Measurements from ENCODE around the gene FAM170B. TPM values are rescaled to one million over a fixed set of nuclear protein-coding genes. Genes with fewer than 3 reads are reported as not detected.

FAM170B gene
- total RNA-seq, 1 donor from 2014 or later = not detected

DNA sequence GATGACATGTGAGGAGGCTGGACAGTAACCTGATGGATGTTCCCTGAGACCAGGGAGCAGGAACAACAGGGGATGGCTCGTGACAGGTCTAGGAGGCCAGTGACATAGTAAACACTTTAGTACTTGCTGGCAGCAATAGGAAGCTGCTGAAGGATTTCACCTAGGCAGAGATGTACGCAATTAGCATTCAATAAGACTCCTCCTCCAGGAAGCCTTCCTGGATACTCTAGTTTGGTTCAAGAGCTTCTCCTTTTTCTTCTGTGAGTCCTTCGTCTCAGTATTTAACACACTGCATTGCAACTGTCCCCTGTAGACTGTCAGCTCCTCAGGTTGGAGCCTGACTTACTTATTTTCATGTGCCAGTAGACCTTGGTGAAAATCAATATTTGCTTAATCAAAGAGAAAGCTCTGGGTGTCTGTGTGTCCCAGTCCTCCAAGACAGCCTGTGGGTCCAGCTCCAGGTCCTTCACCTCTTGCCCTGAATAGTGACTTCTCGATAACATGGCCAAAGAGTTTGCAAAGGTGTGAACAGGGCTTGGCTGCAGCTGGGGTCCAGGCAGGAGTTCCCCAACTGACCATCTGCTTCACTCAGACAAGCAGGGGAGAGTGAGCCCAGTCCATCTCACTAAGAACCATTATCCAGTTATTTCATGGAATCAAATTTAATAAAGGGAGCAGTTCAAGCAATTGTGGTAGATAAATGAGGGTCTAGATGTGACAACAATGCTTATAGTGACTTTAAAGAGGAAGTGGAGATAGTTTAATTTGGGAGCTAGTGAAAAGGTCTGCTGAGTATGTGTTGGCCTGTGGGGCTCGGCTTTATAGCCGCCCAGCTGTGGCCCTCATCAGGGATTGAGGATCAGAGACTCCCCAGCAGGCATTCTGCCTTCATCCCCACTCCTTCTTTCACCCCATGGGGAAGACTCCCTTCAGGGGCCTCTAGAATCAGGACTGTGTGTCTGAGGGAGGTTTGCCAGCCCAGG is 45.0 kb upstream of the FAM170B start:
- DNase-seq = no peak
- Mint-ChIP-seq H3K27ac (ENCODE audit: unreplicated experiment) (no peak overlapping the region), H3K4me3 (ENCODE audit: unreplicated experiment) (no peak overlapping the region), H3K9me3 (ENCODE audit: unreplicated experiment) (peaks cover 5% of the 10 kb centered on the region), H3K27me3 (ENCODE audit: unreplicated experiment) (peaks cover 8% of the 10 kb centered on the region), H3K4me1 (ENCODE audit: low read depth, unreplicated experiment) (peaks cover 33% of the 10 kb centered on the region), H3K36me3 (ENCODE audit: unreplicated experiment) (no peaks in the 10 kb centered on the region)
- TF ChIP-seq, protein P1, sequence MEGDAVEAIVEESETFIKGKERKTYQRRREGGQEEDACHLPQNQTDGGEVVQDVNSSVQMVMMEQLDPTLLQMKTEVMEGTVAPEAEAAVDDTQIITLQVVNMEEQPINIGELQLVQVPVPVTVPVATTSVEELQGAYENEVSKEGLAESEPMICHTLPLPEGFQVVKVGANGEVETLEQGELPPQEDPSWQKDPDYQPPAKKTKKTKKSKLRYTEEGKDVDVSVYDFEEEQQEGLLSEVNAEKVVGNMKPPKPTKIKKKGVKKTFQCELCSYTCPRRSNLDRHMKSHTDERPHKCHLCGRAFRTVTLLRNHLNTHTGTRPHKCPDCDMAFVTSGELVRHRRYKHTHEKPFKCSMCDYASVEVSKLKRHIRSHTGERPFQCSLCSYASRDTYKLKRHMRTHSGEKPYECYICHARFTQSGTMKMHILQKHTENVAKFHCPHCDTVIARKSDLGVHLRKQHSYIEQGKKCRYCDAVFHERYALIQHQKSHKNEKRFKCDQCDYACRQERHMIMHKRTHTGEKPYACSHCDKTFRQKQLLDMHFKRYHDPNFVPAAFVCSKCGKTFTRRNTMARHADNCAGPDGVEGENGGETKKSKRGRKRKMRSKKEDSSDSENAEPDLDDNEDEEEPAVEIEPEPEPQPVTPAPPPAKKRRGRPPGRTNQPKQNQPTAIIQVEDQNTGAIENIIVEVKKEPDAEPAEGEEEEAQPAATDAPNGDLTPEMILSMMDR (IDR thresholded peaks at IDR 0.05; ENCODE audit: partially characterized antibody, unreplicated experiment) = no peak

DNA sequence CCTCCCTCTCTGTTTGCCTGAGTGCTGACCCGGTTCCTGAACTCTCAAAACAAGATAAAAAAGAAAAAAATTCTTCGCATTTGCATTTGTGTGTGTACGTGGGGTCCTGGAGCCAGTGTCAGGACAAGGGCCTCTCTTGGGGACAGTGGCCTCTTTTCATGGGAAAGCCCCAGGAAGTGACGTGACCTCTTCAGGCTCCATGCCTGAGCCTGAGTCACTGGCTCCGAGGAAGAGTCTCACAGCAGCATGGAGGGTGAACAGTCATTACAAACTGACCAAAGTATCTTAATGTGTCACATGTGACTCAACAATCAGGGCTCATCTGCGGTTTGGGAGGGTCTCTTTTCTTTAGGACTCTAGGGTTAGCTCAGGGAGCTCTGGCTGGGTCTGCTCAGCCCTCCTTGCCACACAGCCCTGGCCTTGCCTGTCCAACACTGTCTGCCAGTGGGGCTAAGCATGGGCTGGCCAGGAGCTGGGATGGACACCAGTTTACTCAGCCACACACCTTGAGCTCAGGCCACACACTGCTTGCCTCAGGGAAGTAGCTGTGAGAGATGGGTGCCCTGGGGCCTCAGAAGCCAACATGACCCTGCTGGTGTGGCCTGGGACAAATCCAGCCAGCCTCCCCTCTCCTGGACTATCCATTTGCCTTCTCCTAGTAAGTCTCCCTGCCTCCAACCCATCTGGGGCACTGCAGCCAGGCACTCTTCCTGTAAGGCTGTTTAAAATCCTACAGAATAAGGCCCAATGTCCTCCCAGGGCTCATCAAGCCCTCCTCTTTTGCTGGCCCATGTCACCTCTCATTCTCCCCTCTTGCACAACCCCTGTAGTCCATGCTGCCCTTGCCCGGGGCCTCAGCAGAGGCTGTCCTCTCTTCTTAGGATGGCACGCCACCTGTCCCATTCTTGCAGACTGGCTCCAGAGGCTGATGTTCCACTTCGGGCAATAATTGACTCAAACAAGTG is 43.9 kb upstream of the FAM170B start:
- Mint-ChIP-seq H3K27me3 (ENCODE audit: unreplicated experiment) (peaks cover 8% of the 10 kb centered on the region), H3K27ac (ENCODE audit: unreplicated experiment) (peak overlapping the region; percentile 84), H3K36me3 (ENCODE audit: unreplicated experiment) (no peaks in the 10 kb centered on the region), H3K9me3 (ENCODE audit: unreplicated experiment) (peaks cover 7% of the 10 kb centered on the region), H3K4me3 (ENCODE audit: unreplicated experiment) (peak overlapping the region; percentile 22), H3K4me1 (ENCODE audit: low read depth, unreplicated experiment) (peaks cover 36% of the 10 kb centered on the region)
- DNase-seq = no peak
- TF ChIP-seq, protein P1 (IDR thresholded peaks at IDR 0.05; ENCODE audit: partially characterized antibody, unreplicated experiment) = no peak

GRCh38 chr10:49176310-49177268 is 42.8 kb upstream of the FAM170B start:
- peaks cover 36% of the 10 kb centered on the region for H3K4me1 Mint-ChIP-seq (ENCODE audit: low read depth, unreplicated experiment)
- peaks cover 10% of the 10 kb centered on the region for H3K9me3 Mint-ChIP-seq (ENCODE audit: unreplicated experiment)
- peak overlapping the region; percentile 52 for H3K4me3 Mint-ChIP-seq (ENCODE audit: unreplicated experiment)
- H3K36me3 Mint-ChIP-seq (ENCODE audit: unreplicated experiment) = no peaks in the 10 kb centered on the region
- peaks cover 8% of the 10 kb centered on the region for H3K27me3 Mint-ChIP-seq (ENCODE audit: unreplicated experiment)
- TF ChIP-seq, protein P1 (IDR thresholded peaks at IDR 0.05; ENCODE audit: partially characterized antibody, unreplicated experiment) = no peak
- peak overlapping the region; percentile 91 for H3K27ac Mint-ChIP-seq (ENCODE audit: unreplicated experiment)
- peak; percentile 60 for DNase-seq

DNA sequence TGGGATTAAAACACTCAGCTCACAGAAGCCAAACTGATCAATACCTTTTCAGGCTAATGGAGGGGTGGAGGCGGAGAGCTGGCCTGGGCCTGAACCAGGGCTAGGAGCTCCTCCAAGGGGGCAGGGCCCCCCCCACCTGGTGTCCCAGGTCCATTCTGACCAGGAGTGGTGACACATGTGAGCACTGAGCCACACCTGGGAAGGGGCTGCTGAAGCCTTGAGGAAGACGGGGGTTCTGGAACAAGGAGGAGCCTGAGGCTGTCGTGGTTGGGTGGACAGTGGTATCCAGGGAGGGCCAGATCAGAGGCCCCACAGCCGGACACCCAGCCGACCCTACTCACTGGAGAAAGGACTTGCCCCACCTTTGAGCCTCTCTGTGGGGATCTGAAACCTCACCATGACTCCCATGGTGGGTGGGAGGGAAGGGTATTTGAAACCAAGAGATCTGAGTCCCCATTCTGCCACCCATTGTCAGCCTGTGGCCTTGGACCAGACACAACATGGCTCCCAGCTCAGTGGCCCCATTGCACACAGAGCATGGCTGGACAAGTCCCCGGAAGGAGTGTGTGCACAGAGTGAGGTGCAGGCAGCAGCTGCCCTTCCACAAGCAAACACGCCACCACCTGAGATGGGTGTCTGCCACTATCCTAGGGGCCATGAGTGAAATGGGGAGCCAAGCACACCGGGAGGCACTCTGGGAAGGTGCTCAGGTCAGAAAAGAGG is 41.9 kb upstream of the FAM170B start:
- DNase-seq = no peak
- Mint-ChIP-seq H3K36me3 (ENCODE audit: unreplicated experiment) (no peaks in the 10 kb centered on the region), H3K4me1 (ENCODE audit: low read depth, unreplicated experiment) (peaks cover 32% of the 10 kb centered on the region), H3K27ac (ENCODE audit: unreplicated experiment) (peak overlapping the region; percentile 91), H3K27me3 (ENCODE audit: unreplicated experiment) (peaks cover 10% of the 10 kb centered on the region), H3K9me3 (ENCODE audit: unreplicated experiment) (peaks cover 10% of the 10 kb centered on the region), H3K4me3 (ENCODE audit: unreplicated experiment) (peak overlapping the region; percentile 49)
- TF ChIP-seq, protein P1 (IDR thresholded peaks at IDR 0.05; ENCODE audit: partially characterized antibody, unreplicated experiment) = no peak
